SKM-1 treated with dmso at 0.1 percent for 144 hours (cell line): Measurements from ENCODE around the gene SOWAHB.

Experiments used
- DNase-seq: peaks from one replicate; lab custom pipeline; 2025; ENCODE audit not compliant: unreplicated experiment; lab: John Stamatoyannopoulos, UW

Gene SOWAHB

DNA sequence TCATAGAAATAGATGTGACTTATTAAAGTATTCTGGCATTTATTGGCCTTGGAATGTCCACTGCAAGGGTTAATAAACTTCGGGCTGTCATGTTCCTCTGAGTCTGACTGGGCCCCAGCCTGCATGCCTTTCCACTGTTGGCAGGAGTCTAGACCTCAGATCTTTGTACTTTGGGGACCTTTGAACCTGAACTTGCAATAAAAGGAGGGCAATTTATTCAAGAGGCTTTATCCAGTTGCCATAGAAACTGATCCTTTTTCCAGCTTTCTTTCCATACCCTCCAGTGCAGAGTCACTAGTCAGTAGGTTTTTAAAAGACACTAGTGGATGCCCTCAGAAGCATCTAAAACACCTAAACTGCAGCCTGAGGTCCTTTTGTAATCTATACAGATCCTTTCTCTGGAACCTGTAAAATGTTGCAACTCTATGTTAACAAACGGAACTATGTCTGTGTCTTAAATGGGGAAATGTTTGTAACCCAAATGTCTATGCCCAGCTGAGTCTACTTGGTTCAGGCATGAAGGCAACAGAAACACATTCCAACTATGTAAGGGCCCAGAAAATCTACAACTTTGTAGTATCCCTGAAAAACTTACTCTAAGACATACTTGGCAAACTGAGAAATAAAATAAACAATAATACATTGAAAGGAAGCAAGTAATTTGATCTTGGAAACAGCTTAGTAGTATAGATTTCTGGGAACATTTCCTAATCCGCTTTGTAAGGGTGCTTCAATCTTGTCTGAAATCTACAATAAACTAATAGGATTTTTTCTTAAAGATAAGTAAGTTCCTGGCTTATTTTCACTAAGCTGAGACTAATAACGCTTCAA is 41.5 kb downstream of the SOWAHB start:
- DNase-seq, result peak; percentile 33

- DNase-seq, result no peak
These were observed 43.1 kb downstream of the SOWAHB start for GRCh38 chr4:76854858-76855257.

DNA sequence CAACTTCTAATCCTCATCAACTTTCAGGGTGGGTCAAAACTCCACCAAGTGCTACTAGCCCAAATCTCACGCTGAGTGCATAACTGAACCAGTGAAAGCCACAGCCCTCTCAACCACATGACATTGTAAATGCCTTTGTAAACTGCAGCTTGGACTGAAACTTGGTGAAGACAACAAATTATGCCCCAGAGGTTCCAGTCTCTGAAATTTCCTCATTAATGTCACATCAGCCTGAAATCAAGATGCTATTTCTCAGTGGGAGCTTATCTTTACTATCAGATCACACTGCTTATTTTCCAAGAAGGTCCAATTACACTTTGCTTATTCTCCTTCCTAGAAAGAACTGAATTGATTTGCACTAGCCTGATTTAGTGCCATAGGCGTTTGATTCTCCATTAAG is 46.6 kb downstream of the SOWAHB start:
- no peak for DNase-seq

GRCh38 chr4:76850010-76850441 is 47.9 kb downstream of the SOWAHB start:
- no peak for DNase-seq
